Suprapubic skin (tissue), 4 donors: ENCODE measurements around the gene PASK.

ENCODE experiments used
- CTCF ChIP-seq, 2 donors: fragments of 200-600 bp in 1 of 2; fragments of 450-650 bp in 1 of 2; sonication (generic) in 1 of 2; IDR thresholded peaks; one replicate each; pipeline ENCODE4 v1.5.1; 2016 to 2019; ENCODE audit warnings: antibody characterized with exemption in 2 of 2, mild to moderate bottlenecking in 1 of 2, moderate library complexity in 1 of 2
- POLR2A ChIP-seq, 2 donors: fragments of 450-650 bp; IDR thresholded peaks; one replicate each; pipeline ENCODE4 v1.6.1; 2017; ENCODE audit warnings: antibody characterized with exemption in 2 of 2, mild to moderate bottlenecking in 2 of 2, moderate library complexity in 2 of 2
- POLR2AphosphoS5 ChIP-seq, 3 donors: sonication (generic); formaldehyde crosslinking; IDR thresholded peaks; one replicate each; pipeline ENCODE4 v1.6.1; 2017; ENCODE audit warnings: antibody characterized with exemption in 3 of 3

- TF ChIP-seq POLR2A (IDR thresholded peaks at IDR 0.05) (no peak), CTCF (IDR thresholded peaks at IDR 0.05) (no peak), POLR2AphosphoS5 (IDR thresholded peaks at IDR 0.05) (no peak)
Observed at GRCh38 chr2:241191081-241191480, 41.8 kb upstream of the PASK start.
